ENCODE measurements around the gene REEP1.

REEP1 gene

DNA sequence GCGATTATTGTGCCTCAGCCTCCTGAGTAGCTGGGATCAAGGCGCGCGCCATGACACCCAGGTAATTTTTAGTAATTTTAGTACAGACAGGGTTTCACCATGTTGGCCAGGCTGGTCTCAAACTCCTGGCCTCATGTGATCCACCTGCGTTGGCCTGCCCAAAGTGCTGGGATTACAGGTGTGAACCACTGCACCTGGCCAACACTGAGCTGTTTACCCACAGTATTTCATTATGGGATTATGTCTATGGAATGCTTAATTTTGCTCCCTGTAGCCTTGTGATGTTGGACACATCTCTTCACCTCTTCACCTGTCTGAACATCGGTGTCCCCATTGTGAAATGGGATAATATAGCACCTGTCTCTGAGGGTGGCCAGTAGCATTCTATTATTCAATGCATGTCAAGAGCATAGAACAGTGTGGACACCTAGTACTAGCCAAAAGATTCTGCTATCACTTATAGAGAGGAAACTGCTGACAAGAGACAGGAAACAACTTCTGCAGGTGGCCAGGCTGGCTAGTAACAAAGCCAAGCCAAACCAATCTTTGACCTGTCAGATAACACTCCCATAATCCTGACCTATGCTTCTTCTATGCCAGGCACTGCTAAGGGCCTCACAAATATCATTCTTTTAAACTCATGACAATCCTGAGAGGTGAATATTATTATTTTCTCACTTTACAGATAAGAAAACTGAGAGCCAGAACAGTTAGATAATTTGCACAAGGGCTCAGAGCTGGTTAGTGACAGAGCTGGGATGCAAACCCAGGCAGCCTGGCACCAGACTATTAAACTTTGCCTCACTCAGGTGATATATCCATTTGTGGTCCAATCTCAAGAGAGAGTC lies 29.4 kb upstream of the REEP1 start:
- TF ChIP-seq, protein P1, sequence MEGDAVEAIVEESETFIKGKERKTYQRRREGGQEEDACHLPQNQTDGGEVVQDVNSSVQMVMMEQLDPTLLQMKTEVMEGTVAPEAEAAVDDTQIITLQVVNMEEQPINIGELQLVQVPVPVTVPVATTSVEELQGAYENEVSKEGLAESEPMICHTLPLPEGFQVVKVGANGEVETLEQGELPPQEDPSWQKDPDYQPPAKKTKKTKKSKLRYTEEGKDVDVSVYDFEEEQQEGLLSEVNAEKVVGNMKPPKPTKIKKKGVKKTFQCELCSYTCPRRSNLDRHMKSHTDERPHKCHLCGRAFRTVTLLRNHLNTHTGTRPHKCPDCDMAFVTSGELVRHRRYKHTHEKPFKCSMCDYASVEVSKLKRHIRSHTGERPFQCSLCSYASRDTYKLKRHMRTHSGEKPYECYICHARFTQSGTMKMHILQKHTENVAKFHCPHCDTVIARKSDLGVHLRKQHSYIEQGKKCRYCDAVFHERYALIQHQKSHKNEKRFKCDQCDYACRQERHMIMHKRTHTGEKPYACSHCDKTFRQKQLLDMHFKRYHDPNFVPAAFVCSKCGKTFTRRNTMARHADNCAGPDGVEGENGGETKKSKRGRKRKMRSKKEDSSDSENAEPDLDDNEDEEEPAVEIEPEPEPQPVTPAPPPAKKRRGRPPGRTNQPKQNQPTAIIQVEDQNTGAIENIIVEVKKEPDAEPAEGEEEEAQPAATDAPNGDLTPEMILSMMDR (IDR thresholded peaks at IDR 0.05; ENCODE audit: extremely low read depth, insufficient read depth, missing control alignments), result no peak
- DNase-seq (ENCODE audit: low spot score), result no peak
- in situ Hi-C loops (cut with MboI; ENCODE audit: low pct_unique_long_range_greater_than_20kb, low sequenced_read_pairs, unreplicated experiment), result no loop called here

DNA sequence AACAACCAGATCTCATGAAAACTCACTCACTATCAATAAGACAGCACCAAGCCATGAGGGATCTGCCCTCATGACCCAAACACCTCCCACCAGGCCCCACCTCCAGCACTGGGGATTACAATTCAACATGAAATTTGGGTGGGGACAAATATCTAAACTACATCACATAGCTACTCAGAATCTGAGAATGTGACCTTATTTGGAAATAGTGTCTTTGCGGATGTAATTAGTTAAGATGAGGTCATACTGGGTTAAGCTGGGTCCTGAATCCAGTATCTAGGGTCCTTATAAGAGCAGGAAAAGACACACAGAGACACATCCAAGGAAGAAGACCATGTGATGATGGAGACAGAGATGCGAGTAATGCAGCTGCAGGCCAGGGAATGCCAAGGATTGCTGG lies 27.5 kb upstream of the REEP1 start:
- TF ChIP-seq, protein P1 (IDR thresholded peaks at IDR 0.05; ENCODE audit: extremely low read depth, insufficient read depth, missing control alignments), result no peak
- no peak for DNase-seq (ENCODE audit: low spot score)
- in situ Hi-C loops (cut with MboI; ENCODE audit: low pct_unique_long_range_greater_than_20kb, low sequenced_read_pairs, unreplicated experiment), result loop anchor here (5.0 kb wide), 1 partner anchor 143 kb away; no protein-coding TSS in a partner anchor

DNA sequence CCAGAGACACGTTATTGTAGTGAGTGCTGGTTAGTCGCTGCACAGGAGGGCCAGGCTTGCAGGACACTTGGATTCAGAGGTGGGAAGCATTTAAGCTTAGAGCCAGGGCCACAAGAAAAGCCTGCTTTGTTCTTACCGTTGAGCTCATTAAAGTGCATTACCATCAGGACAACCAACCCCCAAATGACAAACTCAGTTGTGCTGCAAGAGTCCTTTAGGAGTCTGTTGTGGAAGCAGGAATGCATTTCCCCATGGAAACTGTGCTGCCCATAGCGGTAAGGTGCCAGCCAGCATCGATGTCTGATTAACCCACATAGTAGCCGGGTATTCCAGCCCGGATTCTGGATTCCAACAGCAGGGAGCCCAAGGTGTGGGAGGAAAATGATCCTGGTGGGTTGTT lies 23.4 kb upstream of the REEP1 start:
- in situ Hi-C loops (cut with MboI; ENCODE audit: low pct_unique_long_range_greater_than_20kb, low sequenced_read_pairs, unreplicated experiment), result loop anchor here (5.0 kb wide), 1 partner anchor 138 kb away; no protein-coding TSS in a partner anchor
- DNase-seq (ENCODE audit: low spot score), result no peak
- TF ChIP-seq, protein P1 (IDR thresholded peaks at IDR 0.05; ENCODE audit: extremely low read depth, insufficient read depth, missing control alignments), result no peak

DNA sequence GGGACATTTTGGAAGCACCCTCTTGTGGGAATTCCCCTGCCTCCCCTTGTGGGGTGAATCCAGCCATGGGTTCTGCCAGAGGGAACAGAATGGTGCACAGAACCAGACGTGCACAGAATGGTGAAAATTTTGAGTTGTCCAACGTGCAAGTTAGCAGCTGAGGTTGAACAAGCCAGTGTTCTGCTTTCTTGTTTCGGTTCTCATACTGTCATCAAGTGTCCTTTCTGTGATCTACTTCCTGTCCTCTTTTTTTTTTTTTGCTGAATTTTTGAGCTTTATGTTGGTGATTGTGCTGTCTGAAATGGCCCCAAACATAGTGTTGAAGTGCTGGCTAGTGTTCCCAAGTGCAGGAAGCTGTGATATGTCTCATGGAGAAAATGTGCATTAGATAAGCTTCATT lies 21.5 kb upstream of the REEP1 start:
- in situ Hi-C loops (cut with MboI; ENCODE audit: low pct_unique_long_range_greater_than_20kb, low sequenced_read_pairs, unreplicated experiment), result no loop called here
- peak; percentile 68 for DNase-seq (ENCODE audit: low spot score)
- TF ChIP-seq, protein P1 (IDR thresholded peaks at IDR 0.05; ENCODE audit: extremely low read depth, insufficient read depth, missing control alignments), result no peak

DNA sequence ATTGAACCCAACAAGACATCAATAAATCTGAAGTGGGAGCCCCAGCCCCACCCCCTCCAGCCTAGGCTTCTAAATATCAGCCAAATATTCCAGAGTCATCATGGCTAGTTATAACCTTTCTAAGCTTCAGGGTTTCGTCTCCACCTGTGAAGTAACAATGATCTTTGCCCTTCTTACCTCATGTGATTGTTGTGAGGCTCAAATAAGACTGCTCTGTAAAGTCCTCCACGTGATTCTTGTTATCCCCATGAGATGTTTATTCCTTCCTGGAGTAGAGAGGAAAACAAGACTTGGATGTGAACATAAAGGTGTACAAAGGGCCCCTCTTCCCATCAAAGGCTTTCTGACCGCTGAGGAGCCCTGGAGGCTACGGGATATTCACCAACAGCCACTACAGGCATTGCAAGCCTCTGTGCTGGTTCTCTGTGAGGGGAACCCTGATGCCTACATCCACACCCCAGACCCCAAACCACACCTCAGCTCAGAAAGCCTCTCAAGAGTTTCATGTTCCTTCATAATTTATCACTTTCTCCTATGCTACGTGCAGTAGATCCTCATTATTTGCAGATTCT lies 20.1 kb upstream of the REEP1 start:
- in situ Hi-C loops (cut with MboI; ENCODE audit: low pct_unique_long_range_greater_than_20kb, low sequenced_read_pairs, unreplicated experiment), result no loop called here
- DNase-seq (ENCODE audit: low spot score), result no peak
- TF ChIP-seq, protein P1 (IDR thresholded peaks at IDR 0.05; ENCODE audit: extremely low read depth, insufficient read depth, missing control alignments), result no peak

DNA sequence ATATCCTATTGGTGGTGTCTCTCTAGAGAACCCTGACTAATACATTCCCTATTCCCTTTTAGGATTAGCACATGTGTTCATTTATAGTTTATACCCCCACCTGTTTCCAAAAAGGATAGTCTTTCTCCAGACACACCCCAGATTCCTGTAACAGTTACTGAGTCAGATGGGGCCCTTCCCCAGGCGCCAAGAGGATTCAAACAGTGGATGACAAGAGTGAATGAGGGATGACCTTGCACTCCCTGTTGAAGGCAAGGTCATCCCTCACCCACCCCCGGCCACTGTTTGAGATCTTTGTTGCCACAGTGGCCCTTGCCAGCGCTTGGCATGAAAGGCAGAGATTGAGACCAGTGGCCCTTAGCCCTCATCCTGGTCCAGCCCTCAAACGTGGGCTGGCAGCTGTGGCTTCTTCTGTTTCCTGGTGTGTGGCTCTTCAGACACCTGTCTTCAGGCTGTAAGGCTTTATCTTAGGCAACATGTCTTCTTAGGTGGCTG lies 15.3 kb upstream of the REEP1 start:
- in situ Hi-C loops (cut with MboI; ENCODE audit: low pct_unique_long_range_greater_than_20kb, low sequenced_read_pairs, unreplicated experiment), result no loop called here
- TF ChIP-seq, protein P1 (IDR thresholded peaks at IDR 0.05; ENCODE audit: extremely low read depth, insufficient read depth, missing control alignments), result no peak
- DNase-seq (ENCODE audit: low spot score), result no peak

Measured in GM13977 (cell line).